HCT116 (cell line): Measurements from ENCODE around the gene ADGRF5.
"Not testable (repeated sequence)": the region's sequence is repeated elsewhere in the genome, so short reads cannot be mapped to it uniquely, and the experiment has no call there.

ENCODE experiments used
- CEBPB ChIP-seq: IDR thresholded peaks from 2 replicates; pipeline ENCODE4 v1.6.1; 2012; ENCODE audit warnings: low read depth
- CTCF ChIP-seq, 3 experiments: fragments of 200-600 bp in 1 of 3; sonication (generic) in 1 of 3; IDR thresholded peaks in 2 of 3; conservative IDR thresholded peaks in 1 of 3; 2 replicates each; pipeline ENCODE4 v1.5.1; 2012 to 2017; ENCODE audit warnings: low read depth in 2 of 3, low read length in 2 of 3, antibody characterized with exemption in 1 of 3, borderline replicate concordance in 1 of 3, control low read depth in 1 of 3, mild to moderate bottlenecking in 1 of 3, mixed read lengths in 1 of 3, mixed run types in 1 of 3, moderate library complexity in 1 of 3; ENCODE audit not compliant: insufficient read depth in 1 of 3
- EGR1 ChIP-seq: IDR thresholded peaks from 2 replicates; pipeline ENCODE4 v1.6.1; 2012; ENCODE audit warnings: low read depth
- EZH2 ChIP-seq: fragments of 200-600 bp; sonication (generic); IDR thresholded peaks from 2 replicates; pipeline ENCODE4 v1.6.1; 2017; ENCODE audit warnings: antibody characterized with exemption, mixed run types
- EZH2phosphoT487 ChIP-seq: fragments of 200-600 bp; IDR thresholded peaks from 2 replicates; pipeline ENCODE4 v1.6.1; 2018; ENCODE audit warnings: antibody characterized with exemption, borderline replicate concordance
- FOSL1 ChIP-seq: IDR thresholded peaks from 2 replicates; pipeline ENCODE4 v1.6.1; 2012; ENCODE audit warnings: low read depth
- MAX ChIP-seq: IDR thresholded peaks from 2 replicates; pipeline ENCODE4 v1.6.1; 2012
- POLR2A ChIP-seq: IDR thresholded peaks from 2 replicates; pipeline ENCODE4 v1.7.0; 2011; ENCODE audit warnings: borderline replicate concordance; ENCODE audit not compliant: insufficient read depth, insufficient read length; ENCODE audit errors: extremely low read depth
- POLR2AphosphoS5 ChIP-seq: IDR thresholded peaks from 2 replicates; pipeline ENCODE4 v1.6.1; 2011; ENCODE audit warnings: mild to moderate bottlenecking, low read depth, low read length, moderate library complexity
- RAD21 ChIP-seq: IDR thresholded peaks from 2 replicates; pipeline ENCODE4 v1.6.1; 2012; ENCODE audit warnings: low read depth, mild to moderate bottlenecking
- REST ChIP-seq: IDR thresholded peaks from 2 replicates; pipeline ENCODE4 v1.6.1; 2012; ENCODE audit warnings: low read depth
- SIN3A ChIP-seq: IDR thresholded peaks from 2 replicates; pipeline ENCODE4 v1.6.1; 2012; ENCODE audit warnings: low read depth
- SRF ChIP-seq: IDR thresholded peaks from 2 replicates; pipeline ENCODE4 v1.6.1; 2012; ENCODE audit warnings: low read depth
- ZBTB33 ChIP-seq: IDR thresholded peaks from 2 replicates; pipeline ENCODE4 v1.6.1; 2011; ENCODE audit warnings: mild to moderate bottlenecking, low read length, moderate library complexity; ENCODE audit not compliant: insufficient replicate concordance; ENCODE audit errors: extremely low read depth

- TF ChIP-seq CTCF (IDR thresholded peaks at IDR 0.05 in 2 of 3, conservative IDR thresholded peaks at IDR 0.05 in 1 of 3; ENCODE audit: borderline replicate concordance in 1 of 3, insufficient read depth in 1 of 3, low read depth in 2 of 3, low read length in 2 of 3); POLR2A; EZH2; RAD21; SRF; ZBTB33; EGR1; REST; MAX; CEBPB; POLR2AphosphoS5; SIN3A; FOSL1; EZH2phosphoT487: not testable (repeated sequence)
These were observed 70.2 kb downstream of the ADGRF5 start for GRCh38 chr6:46851576-46851975.
